GM23248 (cell line): ENCODE results near the gene HTR4.

Source experiments
- EZH2 ChIP-seq: fragments of 200-600 bp; sonication (generic); IDR thresholded peaks from 2 replicates; pipeline ENCODE4 v1.6.1; 2018; ENCODE audit warnings: antibody characterized with exemption, mild to moderate bottlenecking; ENCODE audit not compliant: insufficient read depth, poor library complexity, severe bottlenecking
- EZH2phosphoT487 ChIP-seq: fragments of 200-600 bp; sonication (generic); IDR thresholded peaks from 2 replicates; pipeline ENCODE4 v1.6.1; 2018; ENCODE audit warnings: antibody characterized with exemption, moderate library complexity, mild to moderate bottlenecking, low read depth; ENCODE audit not compliant: insufficient read depth

DNA sequence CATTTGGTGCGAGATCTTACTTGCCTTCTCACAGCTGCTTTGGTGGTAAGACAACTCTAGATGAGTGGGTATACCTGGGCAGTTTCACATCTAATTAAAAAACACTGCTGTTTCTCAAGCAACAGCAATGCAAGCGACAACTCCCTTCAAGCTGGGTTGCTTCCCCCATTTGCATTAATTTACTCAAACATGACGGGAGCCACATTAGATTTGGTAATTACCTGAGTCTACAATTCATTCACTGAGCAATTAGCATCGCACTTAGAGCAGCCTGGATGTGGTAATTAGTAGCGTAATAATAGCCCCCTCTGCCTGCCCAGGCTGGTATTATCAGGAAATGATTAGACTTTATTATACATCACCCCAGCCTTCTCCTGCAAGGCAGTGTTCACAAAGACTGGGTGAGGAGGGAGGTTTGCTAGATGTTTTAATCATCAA, 197.1 kb downstream of the HTR4 start:
- TF ChIP-seq EZH2: no peak
- no peak for TF ChIP-seq EZH2phosphoT487
